ENCODE results near the gene SMOC2.

The SMOC2 gene

GRCh38 chr6:168411793-168412192 lies 29.2 kb upstream of the SMOC2 start:
- no peak for DNase-seq
- no peaks in the 10 kb centered on the region for H3K36me3 Mint-ChIP-seq
- no peaks in the 10 kb centered on the region for H3K4me1 Mint-ChIP-seq
- H3K27ac Mint-ChIP-seq, result no peak overlapping the region
- H3K9me3 Mint-ChIP-seq, result no peaks in the 10 kb centered on the region
- CTCF ChIA-PET, result no interaction called here
- H3K27me3 Mint-ChIP-seq, result no peaks in the 10 kb centered on the region
- H3K4me3 Mint-ChIP-seq, result no peak overlapping the region

- CTCF ChIA-PET, result no interaction called here
- Mint-ChIP-seq H3K9me3 (no peaks in the 10 kb centered on the region), H3K4me1 (no peaks in the 10 kb centered on the region), H3K36me3 (no peaks in the 10 kb centered on the region), H3K27ac (no peak overlapping the region), H3K4me3 (no peak overlapping the region), H3K27me3 (no peaks in the 10 kb centered on the region)
- no peak for DNase-seq
Observed at GRCh38 chr6:168412456-168412855, 28.5 kb upstream of the SMOC2 start.

- Mint-ChIP-seq H3K4me3 (no peak overlapping the region), H3K27ac (no peak overlapping the region), H3K4me1 (no peaks in the 10 kb centered on the region), H3K36me3 (no peaks in the 10 kb centered on the region), H3K27me3 (peaks cover 6% of the 10 kb centered on the region), H3K9me3 (no peaks in the 10 kb centered on the region)
- no peak for DNase-seq
- CTCF ChIA-PET, result no interaction called here
Observed at GRCh38 chr6:168413018-168413720, 27.8 kb upstream of the SMOC2 start.

DNA sequence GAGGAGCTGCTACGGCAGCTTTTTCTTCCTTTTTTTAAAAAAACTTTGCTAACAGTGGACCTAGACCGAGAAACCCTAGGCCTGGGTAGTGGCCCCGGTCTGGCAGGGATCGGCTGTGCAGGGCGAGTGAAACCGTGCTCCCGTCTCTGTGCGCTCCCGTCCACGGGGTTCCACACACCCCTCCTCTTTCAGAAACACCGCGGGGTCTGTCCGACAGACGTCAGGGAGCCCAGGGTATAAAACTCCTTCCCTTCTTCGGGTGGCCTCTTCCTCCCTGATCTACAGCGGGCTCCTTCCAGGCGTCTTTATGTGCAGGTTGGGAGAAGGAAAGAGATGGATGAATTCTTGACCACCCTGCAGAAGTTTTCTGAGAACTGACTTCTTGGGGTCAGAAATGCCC lies 27.1 kb upstream of the SMOC2 start:
- CTCF ChIA-PET, result no interaction called here
- H3K27me3 Mint-ChIP-seq, result peaks cover 8% of the 10 kb centered on the region
- H3K9me3 Mint-ChIP-seq, result no peaks in the 10 kb centered on the region
- no peaks in the 10 kb centered on the region for H3K4me1 Mint-ChIP-seq
- no peaks in the 10 kb centered on the region for H3K36me3 Mint-ChIP-seq
- H3K27ac Mint-ChIP-seq, result no peak overlapping the region
- no peak for DNase-seq
- H3K4me3 Mint-ChIP-seq, result no peak overlapping the region

- DNase-seq, result no peak
Observed at GRCh38 chr6:168414336-168415097, 26.5 kb upstream of the SMOC2 start.

DNA sequence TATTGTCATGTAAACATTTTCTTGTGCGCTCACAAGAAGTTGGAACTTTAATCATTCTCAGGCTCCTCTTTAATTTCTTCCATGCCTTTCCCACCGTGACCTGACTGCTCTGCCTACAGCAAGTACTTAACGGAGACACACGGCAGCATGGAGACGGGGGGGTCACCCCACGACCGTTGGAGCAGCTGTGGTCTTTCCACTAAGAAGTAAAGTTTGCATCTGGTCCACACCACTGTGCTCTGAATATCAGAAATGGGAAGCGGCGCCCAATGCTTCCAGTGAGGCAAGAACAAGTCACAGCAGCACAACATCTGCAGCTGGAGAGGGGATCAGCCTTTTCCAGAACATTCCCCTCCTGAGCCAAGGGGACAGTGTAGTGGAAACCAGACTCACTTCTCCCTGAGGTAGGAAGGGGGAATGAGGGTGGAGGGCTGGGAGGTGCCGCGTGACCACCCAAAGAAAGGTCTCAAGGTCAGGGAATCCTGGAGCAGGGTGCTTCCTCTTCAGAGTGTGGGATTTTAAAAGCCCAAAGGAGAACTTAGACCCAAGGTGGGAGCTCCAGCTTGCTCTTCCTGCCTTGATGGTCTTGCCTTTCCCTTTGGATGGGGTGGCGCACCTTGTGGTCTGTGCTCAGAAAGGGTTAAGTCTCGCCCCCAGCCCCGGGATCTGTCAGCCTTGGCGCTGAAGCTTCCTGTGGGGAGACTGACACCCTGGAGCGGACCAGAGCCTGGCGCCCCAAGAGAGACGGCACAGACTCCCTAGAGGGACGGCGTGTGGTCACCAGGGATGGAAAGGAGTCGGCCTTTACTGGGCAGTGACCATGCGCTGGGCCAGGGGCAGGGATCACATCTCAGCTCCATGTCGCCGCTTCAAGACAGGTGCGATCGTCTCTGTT lies 25.6 kb upstream of the SMOC2 start:
- DNase-seq, result no peak
- CTCF ChIA-PET, result no interaction called here
- no peaks in the 10 kb centered on the region for H3K36me3 Mint-ChIP-seq
- no peaks in the 10 kb centered on the region for H3K4me1 Mint-ChIP-seq
- H3K9me3 Mint-ChIP-seq, result no peaks in the 10 kb centered on the region
- no peak overlapping the region for H3K27ac Mint-ChIP-seq
- peaks cover 8% of the 10 kb centered on the region for H3K27me3 Mint-ChIP-seq
- no peak overlapping the region for H3K4me3 Mint-ChIP-seq

More at GRCh38 chr6:168414336-168415097, 26.5 kb upstream of the SMOC2 start:
- Mint-ChIP-seq H3K4me1 (no peaks in the 10 kb centered on the region), H3K36me3 (no peaks in the 10 kb centered on the region), H3K27me3 (peaks cover 8% of the 10 kb centered on the region), H3K4me3 (no peak overlapping the region), H3K9me3 (no peaks in the 10 kb centered on the region), H3K27ac (no peak overlapping the region)
- CTCF ChIA-PET, result no interaction called here

DNA sequence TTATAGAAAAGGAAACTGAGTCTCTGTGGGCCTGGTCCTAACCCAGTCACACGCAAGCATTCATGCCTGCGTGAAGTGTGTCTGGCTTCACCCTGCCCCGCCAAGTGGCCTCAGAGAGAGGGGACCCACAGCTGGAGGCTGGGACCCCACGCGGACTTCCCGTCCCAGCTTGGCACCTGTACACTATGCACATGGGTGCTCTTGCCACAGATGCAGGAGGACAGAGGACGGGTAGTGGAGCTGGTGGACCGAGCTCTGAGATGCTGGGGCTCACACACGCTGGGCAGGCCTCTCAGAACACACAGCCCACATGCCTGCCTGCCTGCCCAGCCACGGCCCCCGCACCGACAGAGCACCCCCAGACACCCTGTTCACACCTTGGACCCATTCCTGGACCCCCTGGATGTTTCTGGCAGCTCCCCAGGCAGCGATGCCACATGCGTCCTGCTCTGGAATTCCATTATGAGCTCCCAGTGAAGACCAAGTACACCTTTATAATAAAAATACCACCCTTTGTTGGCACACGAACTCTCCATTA lies 24.9 kb upstream of the SMOC2 start:
- H3K4me1 Mint-ChIP-seq, result no peaks in the 10 kb centered on the region
- DNase-seq, result no peak
- H3K36me3 Mint-ChIP-seq, result no peaks in the 10 kb centered on the region
- H3K27me3 Mint-ChIP-seq, result peaks cover 8% of the 10 kb centered on the region
- CTCF ChIA-PET, result no interaction called here
- no peak overlapping the region for H3K4me3 Mint-ChIP-seq
- H3K27ac Mint-ChIP-seq, result no peak overlapping the region
- no peaks in the 10 kb centered on the region for H3K9me3 Mint-ChIP-seq

- Mint-ChIP-seq H3K27ac (no peak overlapping the region), H3K4me1 (no peaks in the 10 kb centered on the region), H3K27me3 (peaks cover 8% of the 10 kb centered on the region), H3K4me3 (no peak overlapping the region), H3K9me3 (no peaks in the 10 kb centered on the region), H3K36me3 (no peaks in the 10 kb centered on the region)
- DNase-seq, result no peak
- CTCF ChIA-PET, result no interaction called here
Observed at GRCh38 chr6:168416531-168416930, 24.5 kb upstream of the SMOC2 start.

DNA sequence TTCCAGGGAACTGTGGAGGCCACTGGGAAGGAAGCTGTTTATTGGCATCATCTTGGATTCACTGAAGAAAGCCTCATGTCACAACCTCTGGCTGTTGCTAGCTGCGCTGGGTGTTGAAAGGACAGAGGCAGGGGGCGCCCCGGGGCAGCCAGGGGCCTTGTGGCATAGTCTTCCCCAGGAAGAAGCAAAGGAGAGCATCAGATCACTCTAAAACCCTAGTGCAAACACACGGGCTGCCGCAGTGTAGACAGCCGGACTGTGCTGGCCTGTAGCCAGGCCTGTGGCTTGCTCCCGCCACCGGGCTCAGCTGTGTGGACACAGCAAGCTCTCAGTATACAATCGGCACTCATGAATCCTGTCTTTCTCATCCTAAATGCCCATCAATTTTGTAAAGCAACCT lies 23.8 kb upstream of the SMOC2 start:
- Mint-ChIP-seq H3K27ac (no peak overlapping the region), H3K4me3 (no peak overlapping the region), H3K27me3 (peaks cover 8% of the 10 kb centered on the region), H3K36me3 (no peaks in the 10 kb centered on the region), H3K4me1 (no peaks in the 10 kb centered on the region), H3K9me3 (no peaks in the 10 kb centered on the region)
- CTCF ChIA-PET, result no interaction called here
- no peak for DNase-seq

- CTCF ChIA-PET, result no interaction called here
- Mint-ChIP-seq H3K27me3 (peaks cover 8% of the 10 kb centered on the region), H3K4me3 (no peak overlapping the region), H3K9me3 (no peaks in the 10 kb centered on the region), H3K27ac (no peak overlapping the region), H3K4me1 (no peaks in the 10 kb centered on the region), H3K36me3 (no peaks in the 10 kb centered on the region)
- DNase-seq, result no peak
Observed at GRCh38 chr6:168417679-168418557, 23.1 kb upstream of the SMOC2 start.

GRCh38 chr6:168418711-168419121 lies 22.3 kb upstream of the SMOC2 start:
- DNase-seq, result no peak
- peaks cover 8% of the 10 kb centered on the region for H3K27me3 Mint-ChIP-seq
- CTCF ChIA-PET, result no interaction called here
- no peaks in the 10 kb centered on the region for H3K4me1 Mint-ChIP-seq
- no peaks in the 10 kb centered on the region for H3K36me3 Mint-ChIP-seq
- no peak overlapping the region for H3K27ac Mint-ChIP-seq
- no peaks in the 10 kb centered on the region for H3K9me3 Mint-ChIP-seq
- no peak overlapping the region for H3K4me3 Mint-ChIP-seq

DNA sequence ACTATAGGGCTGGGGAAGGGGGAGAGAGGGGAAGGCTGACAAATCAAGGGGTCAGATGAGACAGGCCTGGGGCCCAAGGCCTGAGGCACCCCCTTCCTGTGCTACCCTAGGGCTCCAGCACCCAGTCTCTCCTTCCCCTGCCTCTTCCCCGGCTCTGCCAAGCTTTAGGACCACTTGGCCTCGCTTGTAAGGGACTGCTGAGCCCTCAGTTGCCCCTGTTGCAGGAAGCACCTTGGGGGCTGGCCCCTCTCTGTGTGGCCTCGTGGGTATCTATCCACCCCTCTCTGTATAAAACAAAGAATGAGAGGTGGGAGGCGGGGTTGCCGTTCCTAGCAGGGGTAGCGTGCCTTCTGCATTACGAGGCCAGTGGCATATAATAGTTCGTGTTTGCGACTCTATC lies 21.4 kb upstream of the SMOC2 start:
- CTCF ChIA-PET, result no interaction called here
- H3K27ac Mint-ChIP-seq, result no peak overlapping the region
- H3K4me3 Mint-ChIP-seq, result no peak overlapping the region
- H3K9me3 Mint-ChIP-seq, result no peaks in the 10 kb centered on the region
- H3K36me3 Mint-ChIP-seq, result no peaks in the 10 kb centered on the region
- DNase-seq, result no peak
- H3K4me1 Mint-ChIP-seq, result no peaks in the 10 kb centered on the region
- H3K27me3 Mint-ChIP-seq, result peaks cover 8% of the 10 kb centered on the region

DNA sequence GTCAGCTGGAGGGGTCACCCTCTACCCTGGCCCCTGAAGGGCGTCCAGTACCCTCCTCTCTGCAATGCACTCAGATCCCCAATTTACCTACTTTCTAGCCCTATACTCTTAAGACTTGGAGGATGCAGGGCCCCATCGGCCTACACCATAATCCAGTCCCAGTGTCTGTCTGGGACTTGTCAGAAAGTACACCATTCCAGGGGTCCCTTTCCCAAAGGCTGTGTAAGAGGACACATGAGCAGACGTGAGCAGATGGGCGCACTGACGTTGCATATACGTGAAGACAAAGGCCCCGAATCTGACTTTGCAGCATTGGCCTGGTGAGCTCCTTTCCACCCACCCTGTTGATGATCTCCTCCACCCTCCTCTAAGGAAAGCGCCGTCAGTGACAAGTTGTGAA lies 20.9 kb upstream of the SMOC2 start:
- Mint-ChIP-seq H3K27me3 (peaks cover 8% of the 10 kb centered on the region), H3K36me3 (no peaks in the 10 kb centered on the region), H3K27ac (no peak overlapping the region), H3K4me3 (no peak overlapping the region), H3K9me3 (no peaks in the 10 kb centered on the region), H3K4me1 (no peaks in the 10 kb centered on the region)
- CTCF ChIA-PET, result no interaction called here
- no peak for DNase-seq

DNA sequence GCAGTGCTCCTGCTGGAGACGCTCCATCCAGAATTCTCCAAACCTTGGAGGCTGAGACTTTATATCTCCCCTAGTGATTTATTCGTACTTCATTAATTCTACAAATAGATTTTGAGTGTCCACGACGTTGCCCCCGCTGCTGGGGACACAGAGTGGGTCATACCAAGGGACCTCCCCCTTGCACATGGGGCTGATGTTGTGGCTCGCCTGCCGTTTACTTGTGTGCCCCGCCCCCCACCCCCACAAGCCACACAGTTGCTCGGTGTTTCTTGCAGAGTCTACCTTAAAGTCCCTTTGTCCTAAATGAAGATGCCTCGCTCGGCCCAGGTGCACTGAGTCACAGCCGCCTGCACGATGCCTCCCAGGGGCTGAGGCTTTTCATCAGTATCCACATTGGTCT lies 20.3 kb upstream of the SMOC2 start:
- Mint-ChIP-seq H3K4me1 (no peaks in the 10 kb centered on the region), H3K27ac (no peak overlapping the region), H3K27me3 (peaks cover 8% of the 10 kb centered on the region), H3K36me3 (no peaks in the 10 kb centered on the region), H3K4me3 (no peak overlapping the region), H3K9me3 (no peaks in the 10 kb centered on the region)
- DNase-seq, result no peak
- CTCF ChIA-PET, result no interaction called here
